GM12891 (cell line): ENCODE results near the gene PRPS1L1.

Experiments used
- PAX5 ChIP-seq: IDR thresholded peaks from 2 replicates; pipeline ENCODE4 v1.6.1; 2011; ENCODE audit warnings: low read length, moderate library complexity, mild to moderate bottlenecking; ENCODE audit not compliant: insufficient read depth, severe bottlenecking
- POLR2A ChIP-seq: IDR thresholded peaks from 2 replicates; pipeline ENCODE4 v1.6.1; 2011; ENCODE audit warnings: low read depth, low read length, control low read depth
- POLR2AphosphoS5 ChIP-seq: IDR thresholded peaks from 2 replicates; pipeline ENCODE4 v1.6.1; 2011; ENCODE audit warnings: low read depth, low read length, control low read depth
- SPI1 ChIP-seq: IDR thresholded peaks from 2 replicates; pipeline ENCODE4 v1.6.1; 2011; ENCODE audit warnings: low read depth, low read length, control low read depth
- TAF1 ChIP-seq: IDR thresholded peaks from 2 replicates; pipeline ENCODE4 v1.6.1; 2011; ENCODE audit warnings: low read depth, low read length, control low read depth

DNA sequence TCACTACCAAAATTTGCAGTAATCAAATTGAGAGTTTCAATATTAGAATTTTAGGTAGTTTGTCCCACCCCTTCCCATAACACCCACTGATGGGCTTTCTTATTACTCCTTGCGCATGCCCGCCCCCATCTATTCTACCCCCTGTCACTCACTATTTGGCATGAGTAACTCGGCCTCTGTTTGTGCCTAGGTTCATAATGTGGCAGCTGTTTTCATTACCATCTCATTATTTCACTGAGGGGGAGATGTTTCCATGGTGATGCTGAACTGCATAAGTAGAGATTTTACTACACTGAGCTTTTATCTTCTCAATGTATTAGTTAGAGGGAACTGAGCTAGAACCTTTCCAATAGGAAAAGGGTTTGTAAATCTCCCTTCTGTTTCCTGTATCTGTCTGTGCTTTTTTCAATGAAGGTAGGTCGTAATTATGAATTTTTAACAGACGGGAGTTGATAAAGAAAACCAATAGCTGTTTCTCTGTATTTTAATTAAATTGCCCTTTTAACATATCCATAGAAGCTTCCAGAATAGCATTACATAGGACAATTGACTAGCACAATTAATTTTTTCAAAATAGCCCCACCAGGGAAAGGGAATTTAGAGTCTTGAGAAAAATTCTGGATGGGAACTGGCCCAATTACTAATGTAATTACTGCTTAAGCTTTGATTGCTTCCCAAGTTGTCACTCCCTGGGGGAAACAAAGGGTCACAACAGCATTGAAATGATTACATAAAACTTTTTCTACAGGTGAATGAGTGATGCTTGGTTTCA, 33.4 kb downstream of the PRPS1L1 start:
- no peak for TF ChIP-seq POLR2AphosphoS5
- TF ChIP-seq SPI1, result no peak
- TF ChIP-seq POLR2A, result no peak
- TF ChIP-seq TAF1, result no peak
- no peak for TF ChIP-seq PAX5
